Gastroesophageal sphincter (tissue), 4 donors: Measurements from ENCODE around the gene ZNF280B. TPM values are rescaled to one million over a fixed set of nuclear protein-coding genes. Genes with fewer than 3 reads are reported as not detected.
"Not testable (repeated sequence)": the region's sequence is repeated elsewhere in the genome, so short reads cannot be mapped to it uniquely, and the experiment has no call there.

Experiments used
- ATAC-seq: fragments of 150-250 bp; one replicate; pipeline ENCODE4 v1.9.1; 2016; ENCODE audit warnings: mild to moderate bottlenecking, moderate library complexity
- H3K27ac ChIP-seq, 4 donors: fragments of 200-600 bp; sonication (generic) in 3 of 4; 1 replicate in 3 of 4; 2 replicates in 1 of 4; pipeline ENCODE4 v1.5.1; 2016 to 2019
- H3K27me3 ChIP-seq: fragments of 200-600 bp; sonication (generic); one replicate; pipeline ENCODE4 v1.5.1; 2019
- H3K36me3 ChIP-seq, 2 donors: fragments of 200-600 bp; sonication (generic); one replicate each; pipeline ENCODE4 v1.5.1; 2019; ENCODE audit warnings: control low read depth in 1 of 2
- H3K4me1 ChIP-seq, 3 donors: fragments of 200-600 bp; sonication (generic); 1 replicate in 2 of 3; 2 replicates in 1 of 3; pipeline ENCODE4 v1.5.1; 2016 to 2019; ENCODE audit warnings: control low read depth in 2 of 3
- H3K4me3 ChIP-seq, 2 donors: fragments of 200-600 bp; sonication (generic); one replicate each; pipeline ENCODE4 v1.5.1; 2019; ENCODE audit warnings: mild to moderate bottlenecking in 1 of 2, moderate library complexity in 1 of 2
- H3K9me3 ChIP-seq, 3 donors: fragments of 200-600 bp; sonication (generic); one replicate each; pipeline ENCODE4 v1.5.1; 2017 to 2019; ENCODE audit warnings: control low read depth in 2 of 3
- CTCF ChIP-seq, 4 experiments: fragments of 200-600 bp in 2 of 4; fragments of 450-650 bp in 2 of 4; sonication (generic) in 1 of 4; IDR thresholded peaks; one replicate each; pipeline ENCODE4 v1.5.1; 2017 to 2019; ENCODE audit warnings: antibody characterized with exemption in 4 of 4, mild to moderate bottlenecking in 2 of 4, moderate library complexity in 2 of 4
- EP300 ChIP-seq: sonication (generic); formaldehyde crosslinking; IDR thresholded peaks from one replicate; pipeline ENCODE4 v1.6.1; 2017; ENCODE audit warnings: antibody characterized with exemption, mild to moderate bottlenecking
- POLR2A ChIP-seq, 2 donors: fragments of 450-650 bp; IDR thresholded peaks; one replicate each; pipeline ENCODE4 v1.6.1; 2017; ENCODE audit warnings: antibody characterized with exemption in 2 of 2, mild to moderate bottlenecking in 2 of 2, moderate library complexity in 1 of 2
- POLR2AphosphoS5 ChIP-seq: sonication (generic); formaldehyde crosslinking; IDR thresholded peaks from one replicate; pipeline ENCODE4 v1.6.1; 2017; ENCODE audit warnings: antibody characterized with exemption
- WGBS, 2 donors: methylation state at CpG; one replicate each; pipeline ENCODE4 v1.1.5; 2018; ENCODE audit warnings: low coverage in 1 of 2; 5-methylcytosine and 5-hydroxymethylcytosine counted together
- total RNA-seq, 4 donors: library from RNA; depleted of rRNA; stranded (reverse); fragments of >200 nt; gene quantifications; one replicate each; pipeline ENCODE4 v1.1.0, GENCODE V29; 2016

Gene ZNF280B
- total RNA-seq, 4 donors from 2014 or later: 0.16 to 1.1 (median 0.44) TPM

- no peak overlapping the region for H3K27ac ChIP-seq
- peaks cover 0 to 19% (median 0%) of the 10 kb centered on the region in 3 donors for H3K9me3 ChIP-seq
- no peaks in the 10 kb centered on the region for H3K36me3 ChIP-seq
- peaks cover 57% of the 10 kb centered on the region for H3K27me3 ChIP-seq
- no peak overlapping the region for H3K4me3 ChIP-seq
- ATAC-seq: no peak
- 43 to 100% methylated on average over 1 of the region's 1 CpG for WGBS, 2 donors
- no peak for TF ChIP-seq EP300
- TF ChIP-seq POLR2AphosphoS5: no peak
- TF ChIP-seq POLR2A (IDR thresholded peaks at IDR 0.05): no peak
- TF ChIP-seq CTCF (IDR thresholded peaks at IDR 0.05): no peak
- H3K4me1 ChIP-seq: no peaks in the 10 kb centered on the region
Observed at GRCh38 chr22:22449819-22450218, 58.7 kb downstream of the ZNF280B start.

GRCh38 chr22:22446517-22446916 is 62.0 kb downstream of the ZNF280B start:
- H3K27me3 ChIP-seq: peaks cover 49% of the 10 kb centered on the region
- no peak overlapping the region for H3K4me3 ChIP-seq
- no peaks in the 10 kb centered on the region for H3K36me3 ChIP-seq
- H3K27ac ChIP-seq: no peak overlapping the region
- no peak for TF ChIP-seq POLR2AphosphoS5
- TF ChIP-seq EP300: no peak
- no peak for TF ChIP-seq CTCF (IDR thresholded peaks at IDR 0.05)
- no peak for TF ChIP-seq POLR2A (IDR thresholded peaks at IDR 0.05)
- H3K4me1 ChIP-seq: no peaks in the 10 kb centered on the region
- no peak for ATAC-seq
- 10 to 11% methylated on average over 1 to 2 of the region's 2 CpGs for WGBS, 2 donors
- H3K9me3 ChIP-seq: peaks cover 0 to 19% (median 0%) of the 10 kb centered on the region in 3 donors

- Histone ChIP-seq H3K27me3 (peaks cover 61% of the 10 kb centered on the region), H3K9me3 (peaks cover 0 to 19% (median 0%) of the 10 kb centered on the region in 3 donors)
- not testable (repeated sequence) for H3K36me3 ChIP-seq, H3K4me1 ChIP-seq, ATAC-seq, H3K4me3 ChIP-seq, H3K27ac ChIP-seq
- WGBS, 2 donors: 90 to 92% methylated on average over 4 to 5 of the region's 5 CpGs
Observed at GRCh38 chr22:22444007-22444589, 64.4 kb downstream of the ZNF280B start.

- no peak overlapping the region for H3K4me3 ChIP-seq
- H3K36me3 ChIP-seq: no peaks in the 10 kb centered on the region
- H3K9me3 ChIP-seq: peaks cover 0 to 19% (median 0%) of the 10 kb centered on the region in 3 donors
- WGBS, 2 donors: 68 to 86% methylated on average over 6 to 7 of the region's 7 CpGs
- H3K4me1 ChIP-seq: no peaks in the 10 kb centered on the region
- no peak overlapping the region for H3K27ac ChIP-seq
- no peak for ATAC-seq
- TF ChIP-seq CTCF (IDR thresholded peaks at IDR 0.05) (no peak), EP300 (no peak), POLR2AphosphoS5 (no peak), POLR2A (IDR thresholded peaks at IDR 0.05) (no peak)
- H3K27me3 ChIP-seq: peaks cover 66% of the 10 kb centered on the region
Observed at GRCh38 chr22:22442928-22443709, 65.4 kb downstream of the ZNF280B start.

GRCh38 chr22:22441626-22442025 is 66.9 kb downstream of the ZNF280B start:
- not testable (repeated sequence) for ATAC-seq, H3K36me3 ChIP-seq, H3K4me3 ChIP-seq, H3K27ac ChIP-seq, H3K4me1 ChIP-seq
- WGBS, 2 donors: no CpG with 5 or more reads among the region's 28 CpGs
- peaks cover 0 to 19% (median 0%) of the 10 kb centered on the region in 3 donors for H3K9me3 ChIP-seq
- H3K27me3 ChIP-seq: peaks cover 70% of the 10 kb centered on the region

- H3K36me3 ChIP-seq: no peaks in the 10 kb centered on the region
- no peaks in the 10 kb centered on the region for H3K4me1 ChIP-seq
- peaks cover 0 to 19% (median 0%) of the 10 kb centered on the region in 3 donors for H3K9me3 ChIP-seq
- peaks cover 69% of the 10 kb centered on the region for H3K27me3 ChIP-seq
- H3K27ac ChIP-seq: no peak overlapping the region
- TF ChIP-seq EP300: no peak
- TF ChIP-seq CTCF (IDR thresholded peaks at IDR 0.05): no peak
- no peak for TF ChIP-seq POLR2AphosphoS5
- no peak for TF ChIP-seq POLR2A (IDR thresholded peaks at IDR 0.05)
- no peak overlapping the region for H3K4me3 ChIP-seq
- no peak for ATAC-seq
- WGBS, 2 donors: 100% methylated on average over 1 of the region's 1 CpG
Observed at GRCh38 chr22:22440188-22440587, 68.4 kb downstream of the ZNF280B start.
